ENCODE data around the gene MEGF8. TPM values are rescaled to one million over a fixed set of nuclear protein-coding genes. Genes with fewer than 3 reads are reported as not detected.

MEGF8 gene
- total RNA-seq, 1 donor from 2014 or later = 49.5 TPM

- Mint-ChIP-seq H3K4me3 (ENCODE audit: unreplicated experiment) (no peak overlapping the region), H3K27me3 (ENCODE audit: low read depth) (peaks cover 8% of the 10 kb centered on the region), H3K4me1 (ENCODE audit: low read depth) (no peaks in the 10 kb centered on the region), H3K27ac (ENCODE audit: unreplicated experiment) (no peak overlapping the region), H3K36me3 (ENCODE audit: low read depth) (peaks cover 12% of the 10 kb centered on the region), H3K9me3 (ENCODE audit: low read depth) (no peaks in the 10 kb centered on the region)
- no peak for DNase-seq (ENCODE audit: low spot score)
- no peak for TF ChIP-seq CTCF (IDR thresholded peaks at IDR 0.05)
These were observed 50.2 kb downstream of the MEGF8 start for GRCh38 chr19:42375415-42376176.

- TF ChIP-seq CTCF (IDR thresholded peaks at IDR 0.05) = no peak
- no peak overlapping the region for H3K27ac Mint-ChIP-seq (ENCODE audit: unreplicated experiment)
- H3K36me3 Mint-ChIP-seq (ENCODE audit: low read depth) = peaks cover 12% of the 10 kb centered on the region
These were observed 50.7 kb downstream of the MEGF8 start for GRCh38 chr19:42376177-42376555.

GRCh38 chr19:42378225-42379215, 53.1 kb downstream of the MEGF8 start:
- DNase-seq (ENCODE audit: low spot score) = no peak
- no peaks in the 10 kb centered on the region for H3K4me1 Mint-ChIP-seq (ENCODE audit: low read depth)
- H3K4me3 Mint-ChIP-seq (ENCODE audit: unreplicated experiment) = no peak overlapping the region
- peaks cover 12% of the 10 kb centered on the region for H3K36me3 Mint-ChIP-seq (ENCODE audit: low read depth)
- no peak for TF ChIP-seq CTCF (IDR thresholded peaks at IDR 0.05)
- H3K9me3 Mint-ChIP-seq (ENCODE audit: low read depth) = no peaks in the 10 kb centered on the region
- peaks cover 16% of the 10 kb centered on the region for H3K27me3 Mint-ChIP-seq (ENCODE audit: low read depth)
- H3K27ac Mint-ChIP-seq (ENCODE audit: unreplicated experiment) = no peak overlapping the region

More at GRCh38 chr19:42376177-42376555, 50.7 kb downstream of the MEGF8 start:
- no peaks in the 10 kb centered on the region for H3K4me1 Mint-ChIP-seq (ENCODE audit: low read depth)
- no peak overlapping the region for H3K4me3 Mint-ChIP-seq (ENCODE audit: unreplicated experiment)
- no peak for DNase-seq (ENCODE audit: low spot score)
- no peaks in the 10 kb centered on the region for H3K9me3 Mint-ChIP-seq (ENCODE audit: low read depth)
- H3K27me3 Mint-ChIP-seq (ENCODE audit: low read depth) = peaks cover 8% of the 10 kb centered on the region

GRCh38 chr19:42380155-42380554, 54.7 kb downstream of the MEGF8 start:
- peaks cover 7% of the 10 kb centered on the region for H3K36me3 Mint-ChIP-seq (ENCODE audit: low read depth)
- no peak for DNase-seq (ENCODE audit: low spot score)
- H3K9me3 Mint-ChIP-seq (ENCODE audit: low read depth) = no peaks in the 10 kb centered on the region
- H3K4me1 Mint-ChIP-seq (ENCODE audit: low read depth) = no peaks in the 10 kb centered on the region
- H3K27ac Mint-ChIP-seq (ENCODE audit: unreplicated experiment) = no peak overlapping the region
- TF ChIP-seq CTCF (IDR thresholded peaks at IDR 0.05) = no peak
- H3K27me3 Mint-ChIP-seq (ENCODE audit: low read depth) = peaks cover 16% of the 10 kb centered on the region
- H3K4me3 Mint-ChIP-seq (ENCODE audit: unreplicated experiment) = no peak overlapping the region

Measured in chondrocyte (in vitro differentiated cells).